ENCODE data around the gene MYLK2.

Gene MYLK2

DNA sequence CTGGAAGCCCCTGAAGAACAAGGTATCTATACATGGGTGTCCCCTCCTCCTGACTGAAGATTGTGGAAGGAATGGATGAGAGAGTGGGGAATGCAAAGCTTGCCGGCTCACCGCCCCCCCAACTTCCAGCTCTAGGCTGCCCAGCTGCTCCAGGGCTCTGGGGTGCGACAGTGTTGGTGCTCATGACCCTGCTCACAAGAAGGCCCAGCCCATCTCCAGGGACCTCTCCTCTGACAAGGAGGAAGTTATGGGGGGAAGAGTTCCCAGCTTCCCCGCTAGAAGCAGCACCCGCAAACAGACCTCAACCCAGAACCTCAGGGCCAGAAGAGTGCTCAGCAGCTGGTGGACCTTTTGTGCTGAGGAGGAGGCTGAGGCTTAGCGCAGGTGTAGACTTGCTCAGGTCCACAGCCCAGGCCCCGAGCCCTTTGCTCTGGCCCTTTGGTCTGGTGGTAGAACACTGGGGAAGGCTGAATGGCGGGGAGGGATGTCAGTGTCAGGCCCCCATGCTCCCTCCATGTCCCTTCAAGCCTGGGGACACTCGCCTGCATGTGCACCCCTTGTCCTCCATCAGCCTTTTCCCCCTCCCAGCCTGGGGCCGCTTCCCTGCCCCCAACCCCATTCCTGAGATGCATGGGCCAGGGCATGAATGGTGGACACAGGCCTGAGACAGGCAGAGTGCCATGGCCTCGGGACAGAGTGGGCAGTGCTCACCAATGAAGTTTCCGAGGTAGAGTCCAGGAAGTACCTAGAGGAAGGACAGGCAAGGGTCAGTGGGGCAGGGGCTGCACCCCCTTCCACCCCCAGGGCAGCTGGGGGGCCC lies 49.9 kb downstream of the MYLK2 start:
- Histone ChIP-seq H3K4me1 (peaks cover 46% of the 10 kb centered on the region), H3K9ac (peak overlapping the region; percentile 80; the same call in 1 of the 2 replicates), H3K36me3 (no peaks in the 10 kb centered on the region), H3K9me3 (no peaks in the 10 kb centered on the region), H3K4me2 (peak overlapping the region; percentile 93), H3K4me3 (peak overlapping the region; percentile 79), H3K27me3 (peaks cover 42% of the 10 kb centered on the region), H4K20me1 (no peaks in the 10 kb centered on the region), H3K27ac (peak overlapping the region; percentile 79; the same call in 1 of the 2 replicates)
- TF ChIP-seq Cebpa-rat (IDR thresholded peaks at IDR 0.05): no peak

DNA sequence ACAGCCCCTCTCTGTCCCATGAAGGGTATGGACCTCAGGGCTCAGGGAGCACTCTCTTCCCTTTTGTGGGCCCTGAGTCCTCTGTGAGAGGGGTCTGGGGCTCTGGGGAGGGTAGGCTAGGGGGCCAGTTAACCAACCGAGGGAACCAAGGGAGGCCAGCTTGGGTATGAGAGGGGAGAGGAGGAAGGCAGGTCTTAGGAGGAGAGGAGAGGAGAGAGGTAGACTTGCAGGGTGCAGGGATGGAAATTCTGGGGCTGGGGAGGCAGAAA lies 50.5 kb downstream of the MYLK2 start:
- H3K4me3 ChIP-seq: peak overlapping the region; percentile 79
- peaks cover 40% of the 10 kb centered on the region for H3K4me1 ChIP-seq
- H3K4me2 ChIP-seq: peak overlapping the region; percentile 93
- peak overlapping the region; percentile 80 for H3K9ac ChIP-seq
- no peaks in the 10 kb centered on the region for H4K20me1 ChIP-seq
- H3K27me3 ChIP-seq: peaks cover 42% of the 10 kb centered on the region
- no peaks in the 10 kb centered on the region for H3K9me3 ChIP-seq
- peak overlapping the region; percentile 79; the same call in 1 of the 2 replicates for H3K27ac ChIP-seq
- TF ChIP-seq Cebpa-rat (IDR thresholded peaks at IDR 0.05): no peak
- H3K36me3 ChIP-seq: no peaks in the 10 kb centered on the region

DNA sequence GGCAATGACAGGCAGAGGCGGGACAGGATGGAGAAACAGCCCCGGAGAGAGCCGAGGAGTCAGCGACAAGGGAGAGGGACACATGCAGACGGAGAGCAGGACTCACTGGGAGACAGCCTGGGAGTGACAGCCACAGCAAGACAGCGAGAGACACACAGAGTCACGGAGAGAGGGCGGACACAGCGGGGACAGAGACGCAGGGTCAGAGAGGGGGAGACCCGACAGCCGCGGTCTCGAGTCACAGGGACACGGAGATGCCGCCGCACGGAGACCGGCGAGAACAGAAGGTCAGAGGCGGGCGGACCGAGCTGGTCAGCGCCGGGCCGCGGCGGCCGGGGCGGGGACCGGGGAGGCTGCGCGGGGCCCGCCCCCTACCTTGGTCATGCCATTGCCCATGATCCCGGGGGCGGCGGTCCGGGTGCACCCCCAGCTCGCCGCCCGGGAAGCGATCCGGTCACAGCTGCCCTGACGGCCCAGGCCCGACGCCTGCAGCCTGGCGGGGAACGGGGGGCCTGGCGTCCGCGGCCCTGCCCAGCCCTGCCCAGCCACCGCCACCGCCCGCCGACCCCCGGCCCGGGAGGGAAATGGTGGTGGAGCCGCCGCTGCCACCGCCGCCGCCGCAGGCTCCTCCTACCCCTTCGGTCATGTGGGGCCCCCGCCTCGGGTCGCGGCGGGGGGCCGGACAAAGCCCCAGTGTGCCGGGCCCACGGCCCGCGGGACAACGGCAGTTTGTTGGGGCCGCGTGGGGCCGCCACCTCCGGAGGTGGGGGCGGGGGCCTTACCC lies 51.0 kb downstream of the MYLK2 start, which contains the start of the genes DUSP15 and TTLL9:
Gene DUSP15 (minus strand): TSS at position 586 of the 784 bp plus-strand sequence. CDS start 190 bp downstream, at position 396.
Gene TTLL9 (plus strand): TSS at position 693 of the 784 bp plus-strand sequence. CDS start 493 bp downstream, outside the sequence.
- H3K4me2 ChIP-seq: peak within 1 kb of the TSS; percentile 93

DNA sequence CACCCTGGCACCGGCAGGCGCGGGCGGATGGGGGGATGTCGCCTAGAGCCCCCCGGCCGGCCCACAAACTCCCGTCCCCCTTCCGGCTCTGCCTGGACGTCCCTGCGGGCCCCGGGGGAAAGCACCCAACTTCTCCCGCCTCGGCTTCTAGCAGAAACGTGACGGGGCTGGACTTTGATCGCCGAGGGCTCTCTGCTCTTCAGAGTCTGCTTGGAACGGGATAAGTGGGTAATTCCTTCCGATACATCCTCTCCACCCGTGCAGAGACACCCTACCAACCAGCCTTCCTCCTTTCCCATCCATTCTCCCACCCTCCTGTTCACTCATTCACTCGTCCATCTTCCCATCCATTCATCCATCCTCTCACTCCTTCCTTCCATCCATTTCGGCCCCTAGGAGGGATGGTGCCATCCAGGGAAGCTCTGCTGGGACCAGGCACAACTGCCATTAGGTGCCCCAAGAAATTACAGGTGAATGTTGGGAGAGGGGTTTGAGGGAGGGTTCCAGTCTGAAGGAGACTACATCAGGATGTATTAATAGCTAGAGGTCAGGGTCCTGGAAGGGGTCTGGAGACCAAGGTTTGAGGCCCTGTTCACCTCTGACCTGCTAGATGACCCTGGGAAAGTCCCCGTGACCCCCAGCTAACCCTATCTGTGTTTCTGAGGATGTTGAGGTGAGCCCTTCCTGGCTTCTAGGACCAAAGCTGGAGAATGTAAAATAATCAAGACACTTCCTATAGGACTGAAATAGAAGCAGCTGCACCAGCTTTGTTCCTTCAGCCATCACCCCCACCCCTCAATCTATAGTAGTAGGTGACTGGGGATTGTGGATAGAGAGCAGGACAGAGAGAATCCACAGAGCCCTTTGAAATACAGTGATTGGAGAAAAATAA lies 51.8 kb downstream of the MYLK2 start:
- H3K9me3 ChIP-seq: no peaks in the 10 kb centered on the region
- H3K27me3 ChIP-seq: peaks cover 42% of the 10 kb centered on the region
- H3K36me3 ChIP-seq: no peaks in the 10 kb centered on the region
- peak overlapping the region; percentile 79 for H3K4me3 ChIP-seq
- peak overlapping the region; percentile 93 for H3K4me2 ChIP-seq
- TF ChIP-seq Cebpa-rat (IDR thresholded peaks at IDR 0.05): no peak
- no peaks in the 10 kb centered on the region for H4K20me1 ChIP-seq
- H3K9ac ChIP-seq: peak overlapping the region; percentile 80
- peaks cover 45% of the 10 kb centered on the region for H3K4me1 ChIP-seq
- H3K27ac ChIP-seq: peak overlapping the region; percentile 79

More for the DNA sequence above, 51.0 kb downstream of the MYLK2 start, which contains the start of the genes DUSP15 and TTLL9:
- Histone ChIP-seq H4K20me1 (no peaks in the 10 kb centered on the region), H3K27me3 (peaks cover 42% of the 10 kb centered on the region), H3K36me3 (no peaks in the 10 kb centered on the region), H3K9me3 (no peaks in the 10 kb centered on the region), H3K27ac (peak within 1 kb of the TSS; percentile 79), H3K4me3 (peak within 1 kb of the TSS; percentile 79), H3K4me1 (peaks cover 39% of the 10 kb centered on the region), H3K9ac (peak within 1 kb of the TSS; percentile 80)
- no peak for TF ChIP-seq Cebpa-rat (IDR thresholded peaks at IDR 0.05)

DNA sequence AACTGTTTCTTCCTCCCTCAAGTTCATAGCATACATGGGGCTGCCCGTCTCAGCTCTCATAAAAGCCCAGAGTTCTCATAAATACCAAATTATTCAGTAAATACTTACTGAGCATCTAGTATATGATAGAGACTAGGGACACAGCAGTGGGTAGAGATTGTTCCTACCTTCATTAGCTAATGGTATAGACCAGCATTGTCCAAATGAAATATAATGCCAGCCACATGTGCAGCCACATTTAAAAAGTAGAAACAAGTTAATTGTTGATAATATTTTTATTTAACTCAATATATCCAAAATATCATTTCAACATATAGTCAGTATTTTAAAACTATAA lies 52.4 kb downstream of the MYLK2 start:
- peaks cover 42% of the 10 kb centered on the region for H3K27me3 ChIP-seq

DNA sequence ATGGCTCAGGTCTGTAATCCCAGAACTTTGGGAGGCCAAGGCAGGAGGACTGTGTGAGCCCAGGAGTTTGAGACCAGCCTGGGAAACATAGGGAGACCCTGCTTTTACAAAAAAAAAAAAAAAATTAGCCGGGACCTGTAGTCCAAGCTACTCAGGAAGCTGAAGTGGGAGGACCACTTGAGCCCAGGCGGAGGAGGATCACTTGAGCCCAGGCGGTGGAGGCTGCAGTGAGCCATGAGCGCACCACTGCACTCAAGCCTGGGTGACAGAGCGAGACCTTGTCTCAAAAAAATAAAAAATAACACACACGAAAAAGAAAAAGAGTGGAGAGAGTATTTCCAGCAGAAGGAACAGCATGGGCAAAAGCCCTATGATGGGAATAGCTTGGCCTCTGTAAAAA lies 53.2 kb downstream of the MYLK2 start:
- H3K27ac ChIP-seq: no peak overlapping the region
- H3K4me1 ChIP-seq: peaks cover 45% of the 10 kb centered on the region
- H3K9me3 ChIP-seq: no peaks in the 10 kb centered on the region
- H3K36me3 ChIP-seq: no peaks in the 10 kb centered on the region
- TF ChIP-seq Cebpa-rat (IDR thresholded peaks at IDR 0.05): no peak
- H4K20me1 ChIP-seq: no peaks in the 10 kb centered on the region
- H3K27me3 ChIP-seq: peaks cover 42% of the 10 kb centered on the region
- no peak overlapping the region for H3K4me3 ChIP-seq
- H3K9ac ChIP-seq: no peak overlapping the region
- no peak overlapping the region for H3K4me2 ChIP-seq

More for the DNA sequence above, 52.4 kb downstream of the MYLK2 start:
- no peak overlapping the region for H3K9ac ChIP-seq
- no peaks in the 10 kb centered on the region for H3K36me3 ChIP-seq
- H4K20me1 ChIP-seq: no peaks in the 10 kb centered on the region
- no peak overlapping the region for H3K27ac ChIP-seq
- no peak for TF ChIP-seq Cebpa-rat (IDR thresholded peaks at IDR 0.05)
- peak overlapping the region; percentile 93 for H3K4me2 ChIP-seq
- no peaks in the 10 kb centered on the region for H3K9me3 ChIP-seq
- peaks cover 45% of the 10 kb centered on the region for H3K4me1 ChIP-seq
- H3K4me3 ChIP-seq: no peak overlapping the region

DNA sequence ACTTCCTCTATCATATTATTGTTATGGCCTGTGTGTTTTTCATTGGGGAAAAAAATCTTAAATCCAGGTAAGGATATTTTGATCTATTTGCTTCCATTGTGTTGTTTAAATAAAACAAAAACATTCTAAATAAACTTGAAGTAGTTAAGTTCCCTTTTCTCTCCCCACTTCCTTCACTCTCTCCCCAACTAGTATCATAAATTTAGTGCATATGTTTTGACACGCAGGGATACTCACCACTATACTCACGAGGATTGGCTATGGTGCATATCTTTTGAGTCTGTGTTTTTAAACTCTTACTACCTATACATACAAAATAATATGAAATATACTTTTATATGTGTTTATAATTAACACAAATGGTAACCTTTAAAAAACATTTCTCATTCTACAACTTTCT lies 56.5 kb downstream of the MYLK2 start:
- no peak for TF ChIP-seq Cebpa-rat (IDR thresholded peaks at IDR 0.05)

DNA sequence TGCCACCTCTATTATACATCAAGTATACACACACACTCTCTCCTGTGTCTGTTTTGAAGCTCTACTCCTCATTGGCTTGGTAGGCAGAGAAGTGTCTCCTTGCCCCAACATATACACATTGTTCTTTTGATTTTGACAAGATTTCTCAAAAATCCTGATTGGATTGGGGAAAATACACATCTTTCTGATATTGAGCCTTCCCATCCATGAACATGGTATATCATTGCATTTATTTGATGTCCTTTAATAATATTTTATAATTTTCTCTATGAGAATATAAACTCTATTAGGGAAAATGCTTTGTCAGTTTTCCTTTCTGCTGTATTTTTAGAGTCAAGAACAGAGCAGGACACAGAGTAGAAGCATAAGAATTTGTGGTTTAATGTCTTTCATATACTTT lies 58.5 kb downstream of the MYLK2 start:
- Histone ChIP-seq H3K36me3 (no peaks in the 10 kb centered on the region), H3K4me3 (no peak overlapping the region), H3K27me3 (peaks cover 4% of the 10 kb centered on the region; the same call in 1 of the 2 replicates), H3K4me1 (peaks cover 30% of the 10 kb centered on the region), H3K27ac (no peak overlapping the region), H3K9me3 (no peaks in the 10 kb centered on the region), H3K4me2 (no peak overlapping the region), H4K20me1 (no peaks in the 10 kb centered on the region), H3K9ac (no peak overlapping the region)
- no peak for TF ChIP-seq Cebpa-rat (IDR thresholded peaks at IDR 0.05)

More for the DNA sequence above, 56.5 kb downstream of the MYLK2 start:
- H3K4me3 ChIP-seq: no peak overlapping the region
- no peaks in the 10 kb centered on the region for H3K36me3 ChIP-seq
- peaks cover 29% of the 10 kb centered on the region for H3K4me1 ChIP-seq
- H3K4me2 ChIP-seq: peak overlapping the region; percentile 1; the same call in 1 of the 2 replicates
- no peaks in the 10 kb centered on the region for H3K9me3 ChIP-seq
- no peak overlapping the region for H3K27ac ChIP-seq
- H4K20me1 ChIP-seq: no peaks in the 10 kb centered on the region
- H3K9ac ChIP-seq: no peak overlapping the region
- H3K27me3 ChIP-seq: peaks cover 24% of the 10 kb centered on the region
